Measurements from ENCODE around the gene JMJD1C. TPM values are rescaled to one million over a fixed set of nuclear protein-coding genes. Genes with fewer than 3 reads are reported as not detected.

JMJD1C gene
- total RNA-seq, 6 experiments from 2014 or later, result 29.6 to 53.3 (median 38.2) TPM

DNA sequence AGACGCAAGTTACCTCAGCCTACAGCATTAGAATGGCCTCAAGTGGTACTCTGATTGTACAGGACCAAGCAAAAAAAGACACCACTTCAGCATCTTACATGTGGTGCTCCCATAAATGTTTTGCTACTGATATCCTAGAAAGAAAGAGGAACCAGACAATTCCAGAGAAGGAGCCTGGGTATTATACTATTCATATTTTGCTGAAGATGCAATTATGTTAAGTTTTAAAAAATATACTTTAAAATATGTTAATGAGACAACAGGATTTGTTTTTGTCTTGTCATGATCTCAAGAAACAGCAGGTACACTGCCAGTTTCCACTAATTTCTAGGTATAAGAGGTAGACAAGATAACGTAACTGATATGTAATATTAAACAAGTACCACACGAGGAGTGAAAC, 92.6 kb downstream of the JMJD1C start:
- DNase-seq (no peak), ATAC-seq (no peak)
- TF ChIP-seq, protein P1, sequence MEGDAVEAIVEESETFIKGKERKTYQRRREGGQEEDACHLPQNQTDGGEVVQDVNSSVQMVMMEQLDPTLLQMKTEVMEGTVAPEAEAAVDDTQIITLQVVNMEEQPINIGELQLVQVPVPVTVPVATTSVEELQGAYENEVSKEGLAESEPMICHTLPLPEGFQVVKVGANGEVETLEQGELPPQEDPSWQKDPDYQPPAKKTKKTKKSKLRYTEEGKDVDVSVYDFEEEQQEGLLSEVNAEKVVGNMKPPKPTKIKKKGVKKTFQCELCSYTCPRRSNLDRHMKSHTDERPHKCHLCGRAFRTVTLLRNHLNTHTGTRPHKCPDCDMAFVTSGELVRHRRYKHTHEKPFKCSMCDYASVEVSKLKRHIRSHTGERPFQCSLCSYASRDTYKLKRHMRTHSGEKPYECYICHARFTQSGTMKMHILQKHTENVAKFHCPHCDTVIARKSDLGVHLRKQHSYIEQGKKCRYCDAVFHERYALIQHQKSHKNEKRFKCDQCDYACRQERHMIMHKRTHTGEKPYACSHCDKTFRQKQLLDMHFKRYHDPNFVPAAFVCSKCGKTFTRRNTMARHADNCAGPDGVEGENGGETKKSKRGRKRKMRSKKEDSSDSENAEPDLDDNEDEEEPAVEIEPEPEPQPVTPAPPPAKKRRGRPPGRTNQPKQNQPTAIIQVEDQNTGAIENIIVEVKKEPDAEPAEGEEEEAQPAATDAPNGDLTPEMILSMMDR (IDR thresholded peaks at IDR 0.05), result no peak
- no peak for TF ChIP-seq POLR2A (IDR thresholded peaks at IDR 0.05)
- Histone ChIP-seq H3K27me3 (no peaks in the 10 kb centered on the region), H3K27ac (no peak overlapping the region), H3K4me1 (peaks cover 0 to 8% (median 0%) of the 10 kb centered on the region in 4 donors), H3K4me3 (no peak overlapping the region), H3K9me3 (no peaks in the 10 kb centered on the region), H3K36me3 (no peaks in the 10 kb centered on the region)
- 72% methylated on average over 3 of the region's 3 CpGs for WGBS (ENCODE audit: insufficient coverage, low coverage, low lambda C conversion rate, missing lambda C conversion rate)
- intact Hi-C loops (cut with DNase I), result no loop called here

DNA sequence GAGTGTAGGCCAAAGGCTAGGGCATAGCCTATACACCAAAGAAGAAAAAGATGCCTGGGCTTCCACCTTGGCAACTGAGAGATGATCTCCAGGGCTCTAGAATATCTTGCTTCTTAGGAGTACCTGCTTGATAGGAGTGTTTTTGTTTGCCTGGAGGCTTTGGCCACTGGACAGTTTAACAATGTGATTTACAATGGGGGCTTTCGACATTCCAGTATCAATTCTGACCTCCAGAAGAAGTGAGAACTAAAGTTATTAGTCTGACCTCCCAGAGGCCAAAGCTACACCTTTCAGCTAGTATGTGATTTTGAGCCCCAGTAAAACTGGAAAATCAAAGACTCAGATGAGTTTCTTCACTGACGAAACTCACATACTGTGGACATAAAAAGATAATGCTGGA, 96.1 kb downstream of the JMJD1C start:
- intact Hi-C loops (cut with DNase I), result no loop called here
- H3K4me1 ChIP-seq, result peaks cover 0 to 39% (median 14%) of the 10 kb centered on the region in 4 donors
- H3K27ac ChIP-seq, result no peak overlapping the region
- ATAC-seq, result no peak
- no peaks in the 10 kb centered on the region for H3K9me3 ChIP-seq
- TF ChIP-seq POLR2A (IDR thresholded peaks at IDR 0.05), result no peak
- TF ChIP-seq, protein P1 (IDR thresholded peaks at IDR 0.05), result no peak
- 83% methylated on average over 2 of the region's 2 CpGs for WGBS (ENCODE audit: insufficient coverage, low coverage, low lambda C conversion rate, missing lambda C conversion rate)
- H3K4me3 ChIP-seq, result no peak overlapping the region
- no peaks in the 10 kb centered on the region for H3K36me3 ChIP-seq
- no peak for DNase-seq
- no peaks in the 10 kb centered on the region for H3K27me3 ChIP-seq

DNA sequence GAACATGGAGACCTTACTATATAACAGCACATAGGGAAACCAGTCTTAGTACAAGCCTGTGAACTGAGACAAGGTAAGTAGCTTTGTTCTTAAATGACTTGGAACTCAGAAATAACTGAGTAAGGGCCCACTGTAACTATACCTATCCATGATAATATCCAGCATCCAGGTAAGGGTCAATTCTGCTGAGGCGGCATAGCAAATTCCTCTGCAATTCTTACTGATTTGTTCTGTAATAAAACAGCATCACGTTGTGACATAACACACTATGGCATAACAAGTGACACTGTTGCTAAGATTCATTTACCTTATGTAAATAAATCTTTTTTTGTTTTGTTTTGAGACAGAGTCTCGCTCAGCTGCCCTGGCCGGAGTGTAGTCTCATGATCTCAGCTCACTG, 97.4 kb downstream of the JMJD1C start:
- 61% methylated on average over 4 of the region's 4 CpGs for WGBS (ENCODE audit: insufficient coverage, low coverage, low lambda C conversion rate, missing lambda C conversion rate)
- Histone ChIP-seq H3K4me1 (peaks cover 0 to 49% (median 18%) of the 10 kb centered on the region in 4 donors), H3K27ac (no peak overlapping the region), H3K36me3 (no peaks in the 10 kb centered on the region), H3K27me3 (no peaks in the 10 kb centered on the region), H3K9me3 (no peaks in the 10 kb centered on the region), H3K4me3 (no peak overlapping the region)
- DNase-seq (no peak), ATAC-seq (no peak)
- no peak for TF ChIP-seq POLR2A (IDR thresholded peaks at IDR 0.05)
- TF ChIP-seq, protein P1 (IDR thresholded peaks at IDR 0.05), result no peak
- intact Hi-C loops (cut with DNase I), result no loop called here

DNA sequence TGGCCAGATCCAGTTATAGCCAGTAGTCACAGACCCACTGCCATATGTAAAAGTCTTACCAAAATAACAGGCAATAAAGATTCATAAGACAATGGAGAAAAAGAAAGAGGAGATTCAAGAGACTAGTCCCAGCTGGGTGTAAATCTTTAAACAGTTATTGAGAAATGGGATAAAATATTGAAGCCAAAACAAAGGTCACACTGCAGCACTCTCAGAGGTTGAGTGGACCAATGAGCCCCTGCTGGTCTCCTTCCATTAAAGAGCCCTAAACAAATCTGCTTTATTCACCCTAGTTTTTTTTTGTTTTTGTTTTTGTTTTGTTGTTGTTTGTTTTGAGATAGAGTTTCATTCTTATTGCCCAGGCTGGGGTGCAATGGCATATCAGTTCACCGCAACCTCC, 98.8 kb downstream of the JMJD1C start:
- H3K4me3 ChIP-seq, result peak overlapping the region in 1 of 3 donors; percentile 39
- no peaks in the 10 kb centered on the region for H3K9me3 ChIP-seq
- no peaks in the 10 kb centered on the region for H3K36me3 ChIP-seq
- 100% methylated on average over 1 of the region's 1 CpG for WGBS (ENCODE audit: insufficient coverage, low coverage, low lambda C conversion rate, missing lambda C conversion rate)
- intact Hi-C loops (cut with DNase I), result no loop called here
- H3K4me1 ChIP-seq, result peaks cover 0 to 49% (median 18%) of the 10 kb centered on the region in 4 donors
- TF ChIP-seq, protein P1 (IDR thresholded peaks at IDR 0.05), result no peak
- TF ChIP-seq POLR2A (IDR thresholded peaks at IDR 0.05), result no peak
- peak; percentile 53 to 78 (median 68) for ATAC-seq
- H3K27me3 ChIP-seq, result no peaks in the 10 kb centered on the region
- H3K27ac ChIP-seq, result peak overlapping the region in 1 of 3 donors; percentile 69
- DNase-seq, result no peak
